SK-N-SH (cell line): ENCODE data around the gene SUPT3H. TPM values are rescaled to one million over a fixed set of nuclear protein-coding genes. Genes with fewer than 3 reads are reported as not detected.

Experiments used
- CTCF ChIA-PET: fragments of 300-600, 350-600 bp; formaldehyde crosslinking; extraction: SDS; loops from one replicate; lab custom pipeline; 2021; lab: Yijun Ruan, JAX
- POLR2A ChIA-PET: fragments of 350-600 bp; sonication (Branson Sonifier 250); formaldehyde crosslinking; extraction: SDS; loops from one replicate; lab custom pipeline; 2020; ENCODE audit warnings: antibody characterized with exemption, inconsistent platforms; lab: Yijun Ruan, JAX
- DNase-seq: peaks from one replicate; pipeline ENCODE4 v3.0.0; 2012
- H2AFZ ChIP-seq: fragments of 200-600 bp; sonication (generic); 2 replicates; pipeline ENCODE4 v1.8.1; 2016; ENCODE audit warnings: antibody characterized with exemption, mild to moderate bottlenecking, low read depth
- H3F3A ChIP-seq: fragments of 200-600 bp; sonication (generic); replicated peaks from 2 replicates; pipeline ENCODE3; 2016; ENCODE audit warnings: antibody characterized with exemption, mild to moderate bottlenecking; ENCODE audit not compliant: insufficient read depth
- H3K27ac ChIP-seq, 2 experiments: fragments of 200-500 bp in 1 of 2; fragments of 200-600 bp in 1 of 2; sonication (Bioruptor generic) in 1 of 2; sonication (generic), shearing (Covaris generic) in 1 of 2; 2 replicates each; pipeline versions ENCODE4 v1.5.1 to v1.6.1; 2014 to 2016; ENCODE audit warnings: low read depth in 2 of 2, inconsistent platforms in 1 of 2, low read length in 1 of 2, mild to moderate bottlenecking in 1 of 2, mixed read lengths in 1 of 2
- H3K27me3 ChIP-seq: fragments of 200-600 bp; sonication (generic), shearing (Covaris generic); 2 replicates; pipeline ENCODE4 v1.6.1; 2016; ENCODE audit warnings: mixed run types; ENCODE audit not compliant: insufficient read depth
- H3K36me3 ChIP-seq, 2 experiments: fragments of 200-500 bp in 1 of 2; fragments of 200-600 bp in 1 of 2; sonication (Bioruptor generic) in 1 of 2; sonication (generic) in 1 of 2; replicated peaks in 1 of 2; 2 replicates each; pipeline versions ENCODE3 to v1.5.1; 2014 to 2016; ENCODE audit warnings: low read length in 1 of 2, mild to moderate bottlenecking in 1 of 2; ENCODE audit not compliant: insufficient read depth in 2 of 2, control insufficient read depth in 1 of 2
- H3K4me1 ChIP-seq, 2 experiments: fragments of 200-500 bp in 1 of 2; fragments of 200-600 bp in 1 of 2; sonication (Bioruptor generic) in 1 of 2; sonication (generic), shearing (Covaris generic) in 1 of 2; 2 replicates each; pipeline versions ENCODE4 v1.5.1 to v1.6.1; 2014 to 2016; ENCODE audit warnings: low read depth in 1 of 2, low read length in 1 of 2, mixed run types in 1 of 2; ENCODE audit not compliant: insufficient read depth in 2 of 2, control insufficient read depth in 1 of 2
- H3K4me2 ChIP-seq: fragments of 200-600 bp; sonication (generic), shearing (Covaris generic); 2 replicates; pipeline ENCODE4 v1.6.1; 2017; ENCODE audit warnings: mixed run types
- H3K4me3 ChIP-seq, 2 experiments: fragments of 200-500 bp in 1 of 2; fragments of 200-600 bp in 1 of 2; sonication (Bioruptor generic) in 1 of 2; sonication (generic), shearing (Covaris generic) in 1 of 2; 2 replicates each; pipeline versions ENCODE4 v1.5.1 to v1.8.1; 2014 to 2016; ENCODE audit warnings: low read depth in 2 of 2, inconsistent platforms in 1 of 2, low read length in 1 of 2, mild to moderate bottlenecking in 1 of 2, mixed read lengths in 1 of 2, moderate library complexity in 1 of 2
- H3K79me2 ChIP-seq: fragments of 200-600 bp; sonication (generic); 2 replicates; pipeline ENCODE4 v1.8.1; 2017; ENCODE audit warnings: mild to moderate bottlenecking; ENCODE audit not compliant: insufficient read depth
- H3K9ac ChIP-seq: fragments of 200-600 bp; sonication (generic); 2 replicates; pipeline ENCODE4 v1.6.1; 2017; ENCODE audit warnings: mixed run types
- H3K9me2 ChIP-seq: fragments of 200-600 bp; sonication (generic); 2 replicates; pipeline ENCODE4 v1.6.1; 2017; ENCODE audit warnings: mixed run types
- H3K9me3 ChIP-seq: fragments of 200-600 bp; sonication (generic); 2 replicates; pipeline ENCODE4 v1.6.1; 2017; ENCODE audit warnings: mixed run types, mild to moderate bottlenecking, moderate library complexity
- H4K20me1 ChIP-seq: fragments of 200-600 bp; sonication (generic); 2 replicates; pipeline ENCODE4 v1.6.1; 2017; ENCODE audit warnings: mild to moderate bottlenecking, mixed run types; ENCODE audit not compliant: insufficient read depth
- CHD2 ChIP-seq: fragments of 150-350 bp; IDR thresholded peaks from 2 replicates; pipeline ENCODE4 v1.6.1; 2018; ENCODE audit warnings: low read length; ENCODE audit not compliant: partially characterized antibody
- ELF1 ChIP-seq: IDR thresholded peaks from 2 replicates; pipeline ENCODE4 v1.4.0; 2012
- EZH2phosphoT487 ChIP-seq: fragments of 200-600 bp; sonication (generic); IDR thresholded peaks from 2 replicates; pipeline ENCODE4 v1.6.1; 2017; ENCODE audit warnings: low read depth, mixed run types, mild to moderate bottlenecking, antibody characterized with exemption, moderate library complexity, borderline replicate concordance
- FOSL2 ChIP-seq: IDR thresholded peaks from 2 replicates; pipeline ENCODE4 v1.4.0; 2012; ENCODE audit warnings: low read depth, mild to moderate bottlenecking, moderate library complexity, borderline replicate concordance
- FOXJ3 ChIP-seq: sonication (generic); formaldehyde crosslinking; IDR thresholded peaks from 2 replicates; pipeline ENCODE4 v1.5.1; 2020; ENCODE audit warnings: mild to moderate bottlenecking, missing genetic modification reagents
- MXI1 ChIP-seq: IDR thresholded peaks from 2 replicates; pipeline ENCODE4 v1.6.1; 2012; ENCODE audit warnings: mild to moderate bottlenecking, low read depth, low read length, improper control_type of control experiment
- NFIC ChIP-seq: IDR thresholded peaks from 2 replicates; pipeline ENCODE4 v1.4.0; 2012; ENCODE audit warnings: borderline replicate concordance
- RAD21 ChIP-seq: IDR thresholded peaks from 2 replicates; pipeline ENCODE4 v1.6.1; 2012; ENCODE audit warnings: mild to moderate bottlenecking, low read length
- REST ChIP-seq: IDR thresholded peaks from 2 replicates; pipeline ENCODE4 v1.6.1; 2012; ENCODE audit warnings: mild to moderate bottlenecking, low read depth, low read length, moderate library complexity
- SIN3A ChIP-seq: IDR thresholded peaks from 2 replicates; pipeline ENCODE4 v1.6.1; 2012; ENCODE audit warnings: low read depth, mild to moderate bottlenecking, low read length, moderate library complexity, borderline replicate concordance
- TCF12 ChIP-seq: IDR thresholded peaks from 2 replicates; pipeline ENCODE4 v1.4.0; 2012
- WGBS: methylation state at CpG from one replicate; pipeline ENCODE4 v1.1.6; 2017; ENCODE audit warnings: low lambda C conversion rate; 5-methylcytosine and 5-hydroxymethylcytosine counted together
- polyA plus RNA-seq, 3 experiments: library from polyadenylated mRNA; depleted of rRNA; stranded (reverse); fragments of >200 nt; gene quantifications; 2 replicates each; pipeline ENCODE4 v1.2.3, GENCODE V29; 2012
- TF ChIP-seq, protein P1 (sequence below): IDR thresholded peaks from 2 replicates; pipeline ENCODE4; 2012

SUPT3H gene
- polyA plus RNA-seq, 1 of the 3 experiments (the other 2 are of a cell fraction), result 10.9 TPM

DNA sequence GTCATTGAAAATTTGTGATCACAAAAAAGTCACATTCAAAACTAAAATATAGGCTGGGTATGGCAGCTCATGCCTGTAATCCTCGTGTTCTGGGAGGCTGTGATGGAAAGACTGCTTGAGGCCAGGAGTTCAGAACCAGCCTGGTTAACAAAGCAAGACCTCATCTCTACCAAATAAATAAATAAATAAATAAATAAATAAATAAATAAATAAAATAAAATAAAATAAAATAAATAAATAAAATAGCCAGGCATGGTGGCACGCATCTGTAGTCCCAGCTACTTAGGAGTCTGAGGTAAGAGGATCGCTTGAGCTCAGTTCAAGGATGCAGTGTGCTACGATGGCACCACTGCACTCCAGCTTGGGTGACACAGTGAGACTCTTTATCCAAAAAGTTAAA lies 392.7 kb downstream of the SUPT3H start:
- H3K79me2 ChIP-seq, result no peaks in the 10 kb centered on the region
- TF ChIP-seq MXI1 (no peak), FOSL2 (no peak), REST (no peak), SIN3A (no peak), RAD21 (no peak), ELF1 (no peak), FOXJ3 (CRISPR knock-in tag) (no peak), NFIC (no peak), CHD2 (no peak), TCF12 (no peak), EZH2phosphoT487 (no peak)
- TF ChIP-seq, protein P1, sequence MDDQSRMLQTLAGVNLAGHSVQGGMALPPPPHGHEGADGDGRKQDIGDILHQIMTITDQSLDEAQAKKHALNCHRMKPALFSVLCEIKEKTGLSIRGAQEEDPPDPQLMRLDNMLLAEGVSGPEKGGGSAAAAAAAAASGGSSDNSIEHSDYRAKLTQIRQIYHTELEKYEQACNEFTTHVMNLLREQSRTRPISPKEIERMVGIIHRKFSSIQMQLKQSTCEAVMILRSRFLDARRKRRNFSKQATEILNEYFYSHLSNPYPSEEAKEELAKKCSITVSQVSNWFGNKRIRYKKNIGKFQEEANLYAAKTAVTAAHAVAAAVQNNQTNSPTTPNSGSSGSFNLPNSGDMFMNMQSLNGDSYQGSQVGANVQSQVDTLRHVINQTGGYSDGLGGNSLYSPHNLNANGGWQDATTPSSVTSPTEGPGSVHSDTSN, result no peak
- TF ChIP-seq, all 33 proteins: peak for 0
- Histone ChIP-seq H3K27me3 (no peaks in the 10 kb centered on the region), H3K9me2 (no peaks in the 10 kb centered on the region), H3F3A (no peaks in the 10 kb centered on the region), H3K27ac (no peak overlapping the region), H2AFZ (no peak overlapping the region), H3K9ac (no peak overlapping the region), H3K4me2 (no peak overlapping the region), H4K20me1 (no peaks in the 10 kb centered on the region), H3K4me1 (no peaks in the 10 kb centered on the region), H3K36me3 (no peaks in the 10 kb centered on the region), H3K9me3 (no peaks in the 10 kb centered on the region), H3K4me3 (no peak overlapping the region)
- no peak for DNase-seq
- WGBS, result 90% methylated on average over 4 of the region's 4 CpGs
- ChIA-PET CTCF (no interaction called here), POLR2A (no interaction called here)
